ENCODE data around the gene ATP8B2. TPM values are rescaled to one million over a fixed set of nuclear protein-coding genes. Genes with fewer than 3 reads are reported as not detected.

The ATP8B2 gene
- polyA plus RNA-seq, 1 donor (not counting 4 experiments of a cell fraction or from before 2014, with no cell fraction given): 12.5 TPM

DNA sequence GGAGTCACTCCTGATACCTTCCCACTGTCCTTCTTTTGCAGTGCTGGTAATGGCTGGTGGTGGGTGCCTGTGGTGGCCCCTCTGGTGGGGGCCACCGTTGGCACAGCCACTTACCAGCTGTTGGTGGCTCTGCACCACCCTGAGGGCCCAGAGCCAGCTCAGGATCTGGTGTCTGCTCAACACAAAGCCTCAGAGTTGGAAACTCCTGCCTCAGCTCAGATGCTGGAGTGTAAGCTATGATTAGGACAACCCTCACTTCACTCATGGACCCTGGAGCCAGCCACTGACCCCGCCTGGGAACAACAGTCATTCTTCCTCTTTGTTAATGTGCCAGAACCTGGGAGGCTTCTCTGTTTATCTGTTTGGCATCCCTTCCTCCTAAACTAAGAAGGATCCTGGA is 1.1 kb upstream of the ATP8B2 start:
- DNase-seq (ENCODE audit: low read depth, low spot score): no peak
- H3K36me3 ChIP-seq (ENCODE audit: control insufficient read depth in 2 of 2, extremely low read depth in 1 of 2, insufficient read depth in 2 of 2, low read length in 2 of 2): no peaks in the 10 kb centered on the region
- no peak overlapping the region for H3K9ac ChIP-seq (ENCODE audit: control insufficient read depth, extremely low read depth, insufficient read depth, low read length)
- H3K4me3 ChIP-seq (ENCODE audit: control insufficient read depth in 2 of 3, extremely low read depth in 1 of 3, insufficient read depth in 2 of 3, low read depth in 1 of 3, low read length in 3 of 3): no peak overlapping the region
- H3K9me1 ChIP-seq (ENCODE audit: control insufficient read depth, extremely low read depth, insufficient read depth, low read length): no peaks in the 10 kb centered on the region
- H2AFZ ChIP-seq (ENCODE audit: control insufficient read depth, low read length): no peak overlapping the region
- dilution Hi-C loops (cut with MboI; ENCODE audit: extremely low pct_ligation_motif_present, low sequenced_read_pairs): no loop called here
- no peaks in the 10 kb centered on the region for H4K20me1 ChIP-seq (ENCODE audit: control insufficient read depth, extremely low read depth, insufficient read depth, low read length)
- no peaks in the 10 kb centered on the region for H3K27me3 ChIP-seq (ENCODE audit: control insufficient read depth, extremely low read depth, insufficient read depth, low read length)
- FAIRE-seq: no peak
- H3K27ac ChIP-seq (ENCODE audit: control insufficient read depth, insufficient read depth, low read length): no peak overlapping the region
- no peaks in the 10 kb centered on the region for H3K79me2 ChIP-seq (ENCODE audit: control insufficient read depth, insufficient read depth, low read length)
- peaks cover 32% of the 10 kb centered on the region for H3K4me1 ChIP-seq (ENCODE audit: control insufficient read depth, extremely low read depth, insufficient read depth, low read length)
- H3K9me3 ChIP-seq (ENCODE audit: control insufficient read depth, low read depth, low read length): no peaks in the 10 kb centered on the region
- H3K4me2 ChIP-seq (ENCODE audit: control insufficient read depth, extremely low read depth, insufficient read depth, low read depth, low read length): peak overlapping the region; percentile 71
- TF ChIP-seq CTCF (optimal IDR thresholded peaks at IDR 0.05 in 1 of 3, IDR thresholded peaks at IDR 0.05 in 1 of 3, conservative IDR thresholded peaks at IDR 0.05 in 1 of 3; ENCODE audit: extremely low read depth in 1 of 3, insufficient read depth in 2 of 3, low read length in 3 of 3): no peak
- no peak for TF ChIP-seq EZH2 (IDR thresholded peaks at IDR 0.05; ENCODE audit: low read length)

DNA sequence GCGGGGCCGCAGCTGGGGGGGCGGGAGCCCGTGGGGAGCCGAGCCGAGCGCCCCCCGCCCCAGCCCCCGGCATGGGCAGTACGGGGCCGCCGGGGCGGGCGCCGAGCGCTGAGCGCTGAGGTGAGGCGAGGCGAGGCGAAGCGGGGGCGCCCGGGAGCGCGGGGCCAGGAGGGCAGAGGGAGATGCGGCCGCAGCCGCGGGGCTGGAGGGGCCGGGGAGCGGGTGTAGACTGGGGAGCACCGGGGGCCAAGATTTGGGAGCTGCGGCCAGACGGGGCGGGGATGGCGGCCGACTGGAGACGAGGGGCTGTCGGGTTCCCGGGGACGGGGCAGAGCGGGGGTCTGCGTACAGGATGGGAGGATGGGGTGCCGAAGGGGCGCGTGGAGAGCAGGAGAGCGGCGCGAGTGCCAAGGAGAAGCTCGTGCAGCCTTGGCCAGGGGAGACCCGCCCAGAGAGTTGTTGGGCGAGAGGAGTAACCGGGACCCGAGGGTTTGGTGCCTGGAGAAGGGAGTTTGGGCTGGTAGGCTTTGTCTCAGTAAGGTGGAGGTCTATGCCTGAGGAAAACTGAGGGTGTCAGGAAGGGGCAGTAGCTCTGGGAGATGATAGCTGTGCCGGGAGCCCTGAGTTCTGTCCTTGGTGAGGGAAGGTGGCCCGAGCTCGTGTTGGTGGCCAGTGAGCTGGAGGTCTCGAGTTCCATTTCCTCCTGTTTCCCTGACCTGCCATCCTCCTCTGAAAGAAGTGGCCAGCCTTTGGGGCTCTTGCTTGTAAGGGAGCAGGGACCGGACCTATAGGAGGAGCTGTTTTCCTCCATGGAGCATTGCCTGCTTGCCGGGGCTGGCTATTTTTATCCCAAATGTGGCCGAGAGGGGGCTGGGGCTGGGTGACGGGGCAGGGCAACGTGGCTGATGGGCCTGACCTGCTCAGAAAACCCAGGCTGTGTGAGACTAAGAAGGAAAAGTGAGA is 539 bp downstream of the ATP8B2 start:
- FAIRE-seq (peak; percentile 55), DNase-seq (ENCODE audit: low read depth, low spot score) (peak; percentile 36)
- peak overlapping the region; percentile 55 to 68 (median 66) for H3K4me3 ChIP-seq (ENCODE audit: control insufficient read depth in 2 of 3, extremely low read depth in 1 of 3, insufficient read depth in 2 of 3, low read depth in 1 of 3, low read length in 3 of 3)
- dilution Hi-C loops (cut with MboI; ENCODE audit: extremely low pct_ligation_motif_present, low sequenced_read_pairs): no loop called here
- H2AFZ ChIP-seq (ENCODE audit: control insufficient read depth, low read length): peak overlapping the region; percentile 41
- H3K4me1 ChIP-seq (ENCODE audit: control insufficient read depth, extremely low read depth, insufficient read depth, low read length): peaks cover 27% of the 10 kb centered on the region
- no peaks in the 10 kb centered on the region for H3K9me1 ChIP-seq (ENCODE audit: control insufficient read depth, extremely low read depth, insufficient read depth, low read length)
- no peaks in the 10 kb centered on the region for H4K20me1 ChIP-seq (ENCODE audit: control insufficient read depth, extremely low read depth, insufficient read depth, low read length)
- H3K79me2 ChIP-seq (ENCODE audit: control insufficient read depth, insufficient read depth, low read length): no peaks in the 10 kb centered on the region
- H3K27me3 ChIP-seq (ENCODE audit: control insufficient read depth, extremely low read depth, insufficient read depth, low read length): no peaks in the 10 kb centered on the region
- H3K27ac ChIP-seq (ENCODE audit: control insufficient read depth, insufficient read depth, low read length): peak overlapping the region; percentile 38
- no peaks in the 10 kb centered on the region for H3K9me3 ChIP-seq (ENCODE audit: control insufficient read depth, low read depth, low read length)
- H3K36me3 ChIP-seq (ENCODE audit: control insufficient read depth in 2 of 2, extremely low read depth in 1 of 2, insufficient read depth in 2 of 2, low read length in 2 of 2): peaks cover 0 to 1% of the 10 kb centered on the region in 2 experiments
- peak; percentile 61 to 65 (median 63) for TF ChIP-seq CTCF (optimal IDR thresholded peaks at IDR 0.05 in 1 of 3, IDR thresholded peaks at IDR 0.05 in 1 of 3, conservative IDR thresholded peaks at IDR 0.05 in 1 of 3; ENCODE audit: extremely low read depth in 1 of 3, insufficient read depth in 2 of 3, low read length in 3 of 3)
- TF ChIP-seq EZH2 (IDR thresholded peaks at IDR 0.05; ENCODE audit: low read length): no peak
- peak overlapping the region; percentile 64 for H3K9ac ChIP-seq (ENCODE audit: control insufficient read depth, extremely low read depth, insufficient read depth, low read length)
- H3K4me2 ChIP-seq (ENCODE audit: control insufficient read depth, extremely low read depth, insufficient read depth, low read depth, low read length): peak overlapping the region; percentile 86
